Trophoblast cell (in vitro differentiated cells and primary cell): ENCODE data around the gene CHMP2B.

Experiments used
- DNase-seq, 2 donors: peaks; one replicate each; pipeline ENCODE4 v3.0.0-alpha.2; 2016
- H2AFZ ChIP-seq: 2 replicates; pipeline ENCODE4 v1.6.1; 2013; ENCODE audit warnings: low read length, moderate library complexity, mild to moderate bottlenecking; ENCODE audit not compliant: insufficient read depth, poor library complexity
- H2AK5ac ChIP-seq: 2 replicates; pipeline ENCODE4 v1.6.1; 2013; ENCODE audit warnings: mild to moderate bottlenecking, low read length
- H2BK120ac ChIP-seq: 2 replicates; pipeline ENCODE4 v1.6.1; 2013; ENCODE audit warnings: low read length, mild to moderate bottlenecking, moderate library complexity; ENCODE audit not compliant: insufficient read depth, poor library complexity
- H2BK12ac ChIP-seq: 2 replicates; pipeline ENCODE4 v1.6.1; 2013; ENCODE audit warnings: mild to moderate bottlenecking, low read length, moderate library complexity
- H2BK5ac ChIP-seq: 2 replicates; pipeline ENCODE4 v1.6.1; 2013; ENCODE audit warnings: low read length, low read depth, moderate library complexity, mild to moderate bottlenecking; ENCODE audit not compliant: poor library complexity
- H3K14ac ChIP-seq: 2 replicates; pipeline ENCODE4 v1.6.1; 2013; ENCODE audit warnings: mild to moderate bottlenecking, low read length
- H3K18ac ChIP-seq: 2 replicates; pipeline ENCODE4 v1.6.1; 2013; ENCODE audit warnings: mild to moderate bottlenecking, low read length
- H3K23ac ChIP-seq: 2 replicates; pipeline ENCODE4 v1.6.1; 2013; ENCODE audit warnings: low read length
- H3K27ac ChIP-seq: 2 replicates; pipeline ENCODE4 v1.5.1; 2013; ENCODE audit warnings: low read depth, mild to moderate bottlenecking, inconsistent platforms, low read length, moderate library complexity
- H3K27me3 ChIP-seq: 2 replicates; pipeline ENCODE4 v1.6.1; 2013; ENCODE audit warnings: inconsistent platforms, mild to moderate bottlenecking, low read length, moderate library complexity; ENCODE audit not compliant: insufficient read depth
- H3K36me3 ChIP-seq, 2 experiments: 1 replicate in 1 of 2; 2 replicates in 1 of 2; pipeline ENCODE4 v1.6.1; 2013; ENCODE audit warnings: low read length in 2 of 2, mild to moderate bottlenecking in 2 of 2, moderate library complexity in 1 of 2; ENCODE audit not compliant: insufficient read depth in 2 of 2, control insufficient read depth in 1 of 2
- H3K4ac ChIP-seq: 2 replicates; pipeline ENCODE4 v1.6.1; 2013; ENCODE audit warnings: low read depth, mild to moderate bottlenecking, low read length, moderate library complexity
- H3K4me1 ChIP-seq, 2 experiments: 1 replicate in 1 of 2; 2 replicates in 1 of 2; pipeline ENCODE4 v1.6.1; 2013; ENCODE audit warnings: low read length in 2 of 2, mild to moderate bottlenecking in 2 of 2, moderate library complexity in 1 of 2; ENCODE audit not compliant: insufficient read depth in 2 of 2, control insufficient read depth in 1 of 2
- H3K4me2 ChIP-seq: 2 replicates; pipeline ENCODE4 v1.6.1; 2013; ENCODE audit warnings: inconsistent platforms, mild to moderate bottlenecking, low read length, moderate library complexity
- H3K4me3 ChIP-seq: 2 replicates; pipeline ENCODE4 v1.5.1; 2013; ENCODE audit warnings: mild to moderate bottlenecking, low read depth, low read length, inconsistent platforms
- H3K79me1 ChIP-seq: one replicate; pipeline ENCODE4 v1.6.1; 2013; ENCODE audit warnings: low read length
- H3K79me2 ChIP-seq: 2 replicates; pipeline ENCODE4 v1.6.1; 2013; ENCODE audit warnings: low read length, mild to moderate bottlenecking; ENCODE audit not compliant: control insufficient read depth, insufficient read depth, poor library complexity
- H3K9ac ChIP-seq: 2 replicates; pipeline ENCODE4 v1.6.1; 2013; ENCODE audit warnings: mild to moderate bottlenecking, low read length
- H3K9me3 ChIP-seq: 2 replicates; pipeline ENCODE4 v1.6.1; 2013; ENCODE audit warnings: low read depth, mild to moderate bottlenecking, control low read depth, inconsistent platforms, low read length; ENCODE audit not compliant: insufficient read depth
- H4K12ac ChIP-seq: 2 replicates; pipeline ENCODE4 v1.6.1; 2013; ENCODE audit warnings: low read depth, mild to moderate bottlenecking, low read length, moderate library complexity
- H4K8ac ChIP-seq: 2 replicates; pipeline ENCODE4 v1.6.1; 2013; ENCODE audit warnings: low read depth, mild to moderate bottlenecking, low read length, moderate library complexity
- H4K91ac ChIP-seq: one replicate; pipeline ENCODE4 v1.6.1; 2013; ENCODE audit warnings: low read depth, mild to moderate bottlenecking, low read length, moderate library complexity
- WGBS: extraction: QIAGEN DNeasy Blood & Tissue Kit; methylation state at CpG from one replicate; pipeline ENCODE4 v1.1.7; 2013; ENCODE audit warnings: missing lambda C conversion rate; ENCODE audit not compliant: insufficient read length, insufficient coverage; ENCODE audit errors: extremely low coverage; 5-methylcytosine and 5-hydroxymethylcytosine counted together

Gene CHMP2B

DNA sequence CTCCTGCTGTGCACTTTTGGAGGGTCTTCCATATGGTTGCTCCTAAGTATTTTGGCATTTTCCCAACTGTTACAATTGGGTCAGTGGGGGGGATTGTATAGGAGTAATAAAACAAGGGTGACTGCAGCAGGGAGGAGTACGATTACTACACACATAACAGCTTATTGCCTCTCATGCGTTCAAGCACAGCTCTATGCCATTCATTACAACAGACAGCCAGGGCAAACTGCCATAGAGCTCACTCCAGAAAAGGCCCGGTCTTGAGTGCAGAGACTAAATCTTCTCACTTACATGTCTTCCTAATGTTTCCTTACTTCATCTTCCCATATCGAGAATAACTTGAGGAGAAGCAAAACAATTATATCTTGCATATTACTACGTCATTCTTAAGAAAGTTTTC, 1.4 kb upstream of the CHMP2B start:
- Histone ChIP-seq H4K8ac (no peak overlapping the region), H3K79me1 (peaks cover 9% of the 10 kb centered on the region)
- WGBS: no CpG with 5 or more reads among the region's 5 CpGs

DNA sequence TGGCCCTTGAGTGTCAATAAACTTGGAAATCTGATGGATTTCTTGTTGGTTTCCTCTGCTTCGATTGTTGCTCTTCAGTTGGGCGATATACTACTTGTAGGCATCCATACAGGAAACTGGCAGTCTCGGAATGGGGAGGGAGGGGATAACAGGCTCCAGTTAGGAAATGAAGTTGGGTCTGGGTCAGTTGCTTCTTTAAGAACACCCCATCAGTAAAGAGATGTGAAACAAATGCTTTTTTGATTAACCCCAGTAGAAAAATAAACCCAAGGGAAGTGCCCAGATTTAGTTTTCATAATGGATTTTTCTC, 681 bp downstream of the CHMP2B start:
- Histone ChIP-seq H3K23ac (no peak overlapping the region), H3K27me3 (no peaks in the 10 kb centered on the region), H3K18ac (no peak overlapping the region), H4K91ac (peak overlapping the region; percentile 84), H3K4me3 (peak overlapping the region; percentile 83), H3K36me3 (no peaks in the 10 kb centered on the region), H3K4me2 (peak overlapping the region; percentile 45), H3K4me1 (no peaks in the 10 kb centered on the region), H4K12ac (no peak overlapping the region), H3K4ac (no peak overlapping the region), H3K79me1 (peaks cover 9% of the 10 kb centered on the region), H4K8ac (no peak overlapping the region), H3K14ac (no peak overlapping the region), H2AFZ (no peak overlapping the region), H2BK5ac (no peak overlapping the region), H3K9me3 (no peaks in the 10 kb centered on the region), H2BK12ac (no peak overlapping the region), H3K27ac (peak overlapping the region; percentile 93), H2BK120ac (no peak overlapping the region), H3K79me2 (peaks cover 7% of the 10 kb centered on the region), H3K9ac (peak overlapping the region; percentile 91), H2AK5ac (no peak overlapping the region)
- DNase-seq: no peak
- WGBS: no CpG with 5 or more reads among the region's 3 CpGs

More for the DNA sequence above, 1.4 kb upstream of the CHMP2B start:
- Histone ChIP-seq H4K91ac (no peak overlapping the region), H3K4me1 (no peaks in the 10 kb centered on the region), H4K12ac (no peak overlapping the region), H3K9me3 (no peaks in the 10 kb centered on the region), H2BK5ac (no peak overlapping the region), H3K23ac (no peak overlapping the region), H3K4me3 (no peak overlapping the region), H3K27me3 (no peaks in the 10 kb centered on the region), H3K27ac (no peak overlapping the region), H2AFZ (no peak overlapping the region), H2AK5ac (no peak overlapping the region), H3K4ac (no peak overlapping the region), H3K9ac (no peak overlapping the region), H3K4me2 (no peak overlapping the region), H2BK120ac (no peak overlapping the region), H2BK12ac (no peak overlapping the region), H3K79me2 (peaks cover 7% of the 10 kb centered on the region), H3K18ac (no peak overlapping the region), H3K36me3 (no peaks in the 10 kb centered on the region), H3K14ac (no peak overlapping the region)
- no peak for DNase-seq

DNA sequence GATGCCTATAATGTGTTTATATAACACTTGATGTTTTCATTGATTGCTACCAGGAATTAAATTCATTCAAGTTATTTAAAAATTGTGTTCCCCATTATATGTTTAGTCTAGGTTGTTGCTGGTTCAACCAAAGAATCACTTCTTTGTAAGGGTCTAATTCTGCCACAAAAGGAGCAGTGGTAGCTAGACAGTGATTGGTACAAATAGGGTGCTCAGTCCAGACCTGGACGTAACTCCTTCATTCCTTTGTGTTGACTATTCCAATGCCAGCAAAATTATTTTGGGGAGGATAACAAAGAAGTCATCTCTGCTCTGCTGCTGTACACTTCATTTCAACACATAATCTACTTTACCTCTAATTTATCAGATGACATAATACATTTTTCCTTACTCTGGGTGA, 1.2 kb downstream of the CHMP2B start:
- no CpG with 5 or more reads among the region's 1 CpG for WGBS
- no peak overlapping the region for H4K12ac ChIP-seq
- H3K9me3 ChIP-seq: no peaks in the 10 kb centered on the region
- H3K36me3 ChIP-seq: no peaks in the 10 kb centered on the region
- no peak overlapping the region for H3K18ac ChIP-seq
- no peaks in the 10 kb centered on the region for H3K27me3 ChIP-seq
- H4K91ac ChIP-seq: no peak overlapping the region
- H2AFZ ChIP-seq: no peak overlapping the region
- peaks cover 9% of the 10 kb centered on the region for H3K79me1 ChIP-seq
- no peak overlapping the region for H2BK5ac ChIP-seq
- no peak overlapping the region for H3K23ac ChIP-seq
- no peak overlapping the region for H2BK120ac ChIP-seq
- H3K27ac ChIP-seq: no peak overlapping the region
- no peak overlapping the region for H4K8ac ChIP-seq
- peak overlapping the region; percentile 37 for H3K4me2 ChIP-seq
- peak in 1 of 2 donors; percentile 37 for DNase-seq
- no peak overlapping the region for H3K14ac ChIP-seq
- H3K4me3 ChIP-seq: no peak overlapping the region
- no peak overlapping the region for H3K4ac ChIP-seq
- no peak overlapping the region for H3K9ac ChIP-seq
- H3K4me1 ChIP-seq: no peaks in the 10 kb centered on the region
- H2AK5ac ChIP-seq: no peak overlapping the region
- no peak overlapping the region for H2BK12ac ChIP-seq
- H3K79me2 ChIP-seq: peaks cover 7% of the 10 kb centered on the region

DNA sequence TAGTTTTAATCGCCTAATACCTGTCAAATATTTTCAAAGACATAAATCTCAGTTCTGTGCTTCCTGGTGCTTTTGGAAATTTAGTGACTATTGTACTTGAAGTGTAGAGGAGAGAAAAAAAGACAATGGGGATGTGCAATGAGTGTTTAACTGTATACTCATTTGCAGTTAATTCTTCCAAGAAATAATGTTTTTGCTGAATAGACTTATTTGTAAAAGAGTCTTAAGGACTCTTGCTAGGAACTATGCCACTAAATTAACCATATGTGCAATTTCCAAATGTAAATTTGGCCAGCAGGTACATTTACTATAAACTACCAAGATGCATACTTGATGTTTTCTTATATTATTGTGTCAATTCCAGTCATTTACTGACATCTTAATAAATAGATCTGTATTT, 2.0 kb downstream of the CHMP2B start:
- H3K4me2 ChIP-seq: no peak overlapping the region

More for the DNA sequence above, 2.0 kb downstream of the CHMP2B start:
- H4K91ac ChIP-seq: no peak overlapping the region
- H3K4me3 ChIP-seq: no peak overlapping the region
- WGBS: no CpG with 5 or more reads among the region's 1 CpG
- H3K4ac ChIP-seq: no peak overlapping the region
- no peak overlapping the region for H2AK5ac ChIP-seq
- H3K23ac ChIP-seq: no peak overlapping the region
- H3K4me1 ChIP-seq: no peaks in the 10 kb centered on the region
- no peak overlapping the region for H2BK120ac ChIP-seq
- H4K8ac ChIP-seq: no peak overlapping the region
- H3K27ac ChIP-seq: no peak overlapping the region
- no peaks in the 10 kb centered on the region for H3K9me3 ChIP-seq
- H3K18ac ChIP-seq: no peak overlapping the region
- peaks cover 9% of the 10 kb centered on the region for H3K79me1 ChIP-seq
- H3K36me3 ChIP-seq: no peaks in the 10 kb centered on the region
- no peak overlapping the region for H2BK12ac ChIP-seq
- no peaks in the 10 kb centered on the region for H3K27me3 ChIP-seq
- no peak overlapping the region for H3K14ac ChIP-seq
- H2BK5ac ChIP-seq: no peak overlapping the region
- H3K79me2 ChIP-seq: peaks cover 7% of the 10 kb centered on the region
- no peak for DNase-seq
- H4K12ac ChIP-seq: no peak overlapping the region
- H3K9ac ChIP-seq: no peak overlapping the region
- no peak overlapping the region for H2AFZ ChIP-seq
